ENCODE data around the gene PRLH. TPM values are rescaled to one million over a fixed set of nuclear protein-coding genes. Genes with fewer than 3 reads are reported as not detected.

Gene PRLH
- total and polyA plus RNA-seq, 2 donors (not counting 3 experiments of a cell fraction or from before 2014, with no cell fraction given) = not detected

GRCh38 chr2:237585590-237586221, 19.3 kb downstream of the PRLH start:
- DNase-seq (ENCODE audit: low read depth, low spot score) (no peak), FAIRE-seq (no peak)
- H3K4me1 ChIP-seq (ENCODE audit: control insufficient read depth, extremely low read depth, insufficient read depth, low read length) = no peaks in the 10 kb centered on the region
- no peak overlapping the region for H3K27ac ChIP-seq (ENCODE audit: insufficient read depth, low read depth, low read length)
- H2AFZ ChIP-seq (ENCODE audit: low read depth, low read length) = no peak overlapping the region
- ChIA-PET CTCF (interaction anchor here (0.6 to 7.9 kb wide), 7 partner anchors 14 to 189 kb away, joined by 3 to 103 read pairs (median 4); no protein-coding TSS in a partner anchor), POLR2A (no interaction called here)
- H3K27me3 ChIP-seq (ENCODE audit: control insufficient read depth in 2 of 2, insufficient read depth in 2 of 2, low read length in 2 of 2) = peaks cover 0 to 2% of the 10 kb centered on the region in 2 experiments
- no peaks in the 10 kb centered on the region for H4K20me1 ChIP-seq (replicated peaks; ENCODE audit: control insufficient read depth, extremely low read depth, insufficient read depth, low read length)
- no peaks in the 10 kb centered on the region for H3K9me3 ChIP-seq (replicated peaks; ENCODE audit: control insufficient read depth, insufficient read depth, low read length)
- no peak overlapping the region for H3K4me2 ChIP-seq (ENCODE audit: insufficient read depth, low read length)
- dilution Hi-C loops (cut with MboI; ENCODE audit: extremely low pct_ligation_motif_present, low sequenced_read_pairs) = no loop called here
- TF ChIP-seq POLR2A (IDR thresholded peaks at IDR 0.05; ENCODE audit: low read depth, low read length) (no peak), EZH2 (IDR thresholded peaks at IDR 0.05; ENCODE audit: borderline replicate concordance, low read depth, low read length, severe bottlenecking) (no peak)
- intact Hi-C loops (cut with micrococcal nuclease) = no loop called here
- H3K9me1 ChIP-seq (replicated peaks; ENCODE audit: control insufficient read depth, extremely low read depth, insufficient read depth, low read length) = no peaks in the 10 kb centered on the region
- no peak overlapping the region for H3K4me3 ChIP-seq (replicated peaks in 1 of 3; ENCODE audit: insufficient read depth in 1 of 3, low read depth in 1 of 3, low read length in 3 of 3)
- H3K36me3 ChIP-seq (ENCODE audit: control insufficient read depth in 2 of 2, extremely low read depth in 1 of 2, insufficient read depth in 2 of 2, low read length in 2 of 2) = no peaks in the 10 kb centered on the region
- BruUV-seq (replicated peaks) = no TSS peak
- no peaks in the 10 kb centered on the region for H3K79me2 ChIP-seq (ENCODE audit: control insufficient read depth, insufficient read depth, low read length)
- H3K9ac ChIP-seq (replicated peaks; ENCODE audit: extremely low read depth, insufficient read depth, low read length) = no peak overlapping the region

GRCh38 chr2:237588044-237588696, 21.8 kb downstream of the PRLH start:
- H3K4me3 ChIP-seq (replicated peaks in 1 of 3; ENCODE audit: insufficient read depth in 1 of 3, low read depth in 1 of 3, low read length in 3 of 3) = no peak overlapping the region
- no peak for FAIRE-seq

More at GRCh38 chr2:237588044-237588696, 21.8 kb downstream of the PRLH start:
- Histone ChIP-seq H3K9ac (replicated peaks; ENCODE audit: extremely low read depth, insufficient read depth, low read length) (no peak overlapping the region), H3K79me2 (ENCODE audit: control insufficient read depth, insufficient read depth, low read length) (no peaks in the 10 kb centered on the region), H3K27ac (ENCODE audit: insufficient read depth, low read depth, low read length) (no peak overlapping the region), H3K27me3 (ENCODE audit: control insufficient read depth in 2 of 2, insufficient read depth in 2 of 2, low read length in 2 of 2) (peaks cover 0 to 2% of the 10 kb centered on the region in 2 experiments), H3K4me1 (ENCODE audit: control insufficient read depth, extremely low read depth, insufficient read depth, low read length) (no peaks in the 10 kb centered on the region), H3K4me2 (ENCODE audit: insufficient read depth, low read length) (no peak overlapping the region), H3K36me3 (ENCODE audit: control insufficient read depth in 2 of 2, extremely low read depth in 1 of 2, insufficient read depth in 2 of 2, low read length in 2 of 2) (no peaks in the 10 kb centered on the region), H3K9me1 (replicated peaks; ENCODE audit: control insufficient read depth, extremely low read depth, insufficient read depth, low read length) (no peaks in the 10 kb centered on the region), H4K20me1 (replicated peaks; ENCODE audit: control insufficient read depth, extremely low read depth, insufficient read depth, low read length) (no peaks in the 10 kb centered on the region), H3K9me3 (replicated peaks; ENCODE audit: control insufficient read depth, insufficient read depth, low read length) (no peaks in the 10 kb centered on the region), H2AFZ (ENCODE audit: low read depth, low read length) (no peak overlapping the region)
- intact Hi-C loops (cut with micrococcal nuclease) (no loop called here), dilution Hi-C loops (cut with MboI; ENCODE audit: extremely low pct_ligation_motif_present, low sequenced_read_pairs) (no loop called here)
- BruUV-seq (replicated peaks) = no TSS peak
- ChIA-PET CTCF (no interaction called here), POLR2A (no interaction called here)
- TF ChIP-seq POLR2AphosphoS5 (IDR thresholded peaks at IDR 0.05; ENCODE audit: insufficient read depth, low read depth, low read length) = no peak
- no peak for TF ChIP-seq EZH2 (IDR thresholded peaks at IDR 0.05; ENCODE audit: borderline replicate concordance, low read depth, low read length, severe bottlenecking)
- no peak for TF ChIP-seq POLR2A (IDR thresholded peaks at IDR 0.05; ENCODE audit: low read depth, low read length)
- no peak for TF ChIP-seq GATA2 (IDR thresholded peaks at IDR 0.05; ENCODE audit: insufficient read depth, insufficient read length, low read depth, low read length)
- TF ChIP-seq CTCF (IDR thresholded peaks at IDR 0.05; ENCODE audit: extremely low read depth in 1 of 2, insufficient read depth in 1 of 2, low read depth in 1 of 2, low read length in 2 of 2) = no peak
- TF ChIP-seq MYC (IDR thresholded peaks at IDR 0.05; ENCODE audit: low read depth, low read length) = no peak
- TF ChIP-seq JUN (IDR thresholded peaks at IDR 0.05; ENCODE audit: borderline replicate concordance, insufficient read depth, insufficient read length, low read depth) = no peak
- no peak for TF ChIP-seq MAX (IDR thresholded peaks at IDR 0.05; ENCODE audit: insufficient read depth, insufficient read length)
- TF ChIP-seq FOS (IDR thresholded peaks at IDR 0.05; ENCODE audit: borderline replicate concordance, insufficient read depth, low read length) = no peak
- DNase-seq (ENCODE audit: low read depth, low spot score) = no peak

All from endothelial cell of umbilical vein (primary cell).